GM12892 (cell line): ENCODE results near the gene PTGER3.

Experiments used
- DNase-seq: peaks from one replicate; pipeline ENCODE4 v3.0.0; 2011; ENCODE audit not compliant: insufficient read length
- FAIRE-seq: peaks from 2 replicates; lab custom pipeline; 2011; peaks lifted over from hg19 to GRCh38; lab: Jason Lieb, UNC
- POLR2A ChIP-seq: IDR thresholded peaks from 2 replicates; pipeline ENCODE4 v1.6.1; 2011; ENCODE audit warnings: low read depth, low read length, control low read depth
- POLR2AphosphoS5 ChIP-seq: IDR thresholded peaks from 2 replicates; pipeline ENCODE4 v1.6.1; 2011; ENCODE audit warnings: low read depth, low read length, control low read depth
- TAF1 ChIP-seq: IDR thresholded peaks from 2 replicates; pipeline ENCODE4 v1.6.1; 2011; ENCODE audit warnings: low read depth, mild to moderate bottlenecking, control low read depth, low read length, borderline replicate concordance

Gene PTGER3

DNA sequence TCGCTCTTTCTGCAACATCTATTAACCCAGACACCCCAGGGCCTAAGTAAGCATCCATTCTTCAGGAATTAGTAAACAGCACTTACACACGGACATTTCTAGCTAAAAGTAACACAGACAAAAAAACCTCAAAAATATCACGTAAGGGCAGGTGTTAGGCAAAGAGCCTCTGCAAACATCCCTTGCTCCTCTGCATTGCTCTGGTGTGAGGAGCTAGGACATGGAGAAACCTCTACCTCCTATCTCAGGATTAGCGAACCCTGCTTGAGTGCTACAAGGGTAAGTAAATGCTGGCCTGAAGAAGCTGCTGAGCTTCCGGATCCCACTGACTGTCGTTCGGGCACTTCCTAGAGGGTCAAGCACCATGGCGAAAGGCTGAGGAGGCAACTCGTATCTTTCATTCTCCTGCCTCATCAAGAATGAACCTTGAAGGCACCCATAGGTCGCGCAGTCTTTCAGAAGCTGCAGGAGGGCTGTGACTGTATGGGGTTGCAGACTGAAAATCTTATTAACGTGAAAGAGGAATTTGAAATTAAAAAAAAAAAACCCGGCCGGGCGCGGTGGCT, 2.1 kb downstream of the PTGER3 start:
- no peak for DNase-seq
- no peak for FAIRE-seq
- TF ChIP-seq POLR2A (no peak), TAF1 (no peak), POLR2AphosphoS5 (no peak)

DNA sequence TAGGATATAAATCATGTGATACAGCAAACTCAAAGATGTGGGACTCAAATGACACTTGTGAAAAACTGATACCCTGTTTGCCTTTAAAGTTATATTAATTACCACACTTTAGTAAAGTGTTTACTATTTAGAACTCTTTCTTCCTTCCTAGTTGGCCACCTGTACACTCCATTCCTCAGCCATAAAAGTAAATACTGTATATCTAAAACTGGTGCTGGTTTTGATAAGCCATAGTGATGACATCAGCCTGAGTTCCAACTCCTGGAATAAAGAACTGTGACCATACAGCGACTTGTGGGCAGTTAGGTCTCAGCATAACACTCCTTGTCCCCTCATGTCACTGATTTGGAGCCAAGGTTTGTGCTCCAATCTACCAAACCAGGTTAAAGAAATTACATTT, 2.8 kb downstream of the PTGER3 start:
- TF ChIP-seq TAF1 (no peak), POLR2A (no peak), POLR2AphosphoS5 (no peak)
- FAIRE-seq = no peak
- no peak for DNase-seq

DNA sequence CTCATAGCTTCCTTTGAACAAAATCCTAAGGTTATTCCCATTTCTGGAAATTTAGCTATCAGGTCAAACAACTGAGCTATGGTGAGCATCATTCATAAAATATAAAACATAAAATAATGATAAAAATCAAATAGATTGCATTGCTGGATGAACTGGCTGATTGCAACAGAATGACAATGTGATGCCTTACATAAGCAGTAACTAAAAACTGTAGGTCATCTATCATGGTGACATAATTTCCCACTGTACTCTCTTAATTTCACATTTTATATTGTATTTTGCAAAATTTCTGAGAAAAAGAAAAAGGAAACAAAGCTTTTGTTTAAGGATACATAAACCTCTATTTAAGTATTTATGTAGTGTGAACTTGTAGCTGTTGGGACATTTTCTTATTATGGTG, 4.6 kb downstream of the PTGER3 start:
- DNase-seq = no peak
- TF ChIP-seq TAF1 (no peak), POLR2AphosphoS5 (no peak), POLR2A (no peak)
- FAIRE-seq = no peak

DNA sequence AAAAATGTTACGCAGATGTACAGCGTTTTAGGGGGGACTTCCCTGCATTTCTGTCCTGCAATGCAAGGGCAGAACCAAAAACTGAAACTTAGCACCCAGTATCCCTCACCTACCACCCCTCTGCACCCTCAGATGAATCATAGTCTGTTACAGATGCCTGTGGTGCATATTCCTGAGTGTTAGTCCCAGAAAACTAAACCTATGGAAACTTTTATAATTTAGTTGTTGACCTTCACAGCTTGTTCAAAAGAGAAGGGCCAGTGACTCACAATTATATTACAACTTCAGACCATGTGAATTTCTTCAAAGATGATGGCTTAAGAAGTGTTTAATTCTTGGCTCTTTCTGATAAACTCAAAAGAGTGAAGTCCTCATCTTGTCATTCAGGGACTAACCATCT, 5.8 kb downstream of the PTGER3 start:
- FAIRE-seq (no peak), DNase-seq (no peak)
- TF ChIP-seq TAF1 = no peak
- TF ChIP-seq POLR2A = no peak
- no peak for TF ChIP-seq POLR2AphosphoS5

DNA sequence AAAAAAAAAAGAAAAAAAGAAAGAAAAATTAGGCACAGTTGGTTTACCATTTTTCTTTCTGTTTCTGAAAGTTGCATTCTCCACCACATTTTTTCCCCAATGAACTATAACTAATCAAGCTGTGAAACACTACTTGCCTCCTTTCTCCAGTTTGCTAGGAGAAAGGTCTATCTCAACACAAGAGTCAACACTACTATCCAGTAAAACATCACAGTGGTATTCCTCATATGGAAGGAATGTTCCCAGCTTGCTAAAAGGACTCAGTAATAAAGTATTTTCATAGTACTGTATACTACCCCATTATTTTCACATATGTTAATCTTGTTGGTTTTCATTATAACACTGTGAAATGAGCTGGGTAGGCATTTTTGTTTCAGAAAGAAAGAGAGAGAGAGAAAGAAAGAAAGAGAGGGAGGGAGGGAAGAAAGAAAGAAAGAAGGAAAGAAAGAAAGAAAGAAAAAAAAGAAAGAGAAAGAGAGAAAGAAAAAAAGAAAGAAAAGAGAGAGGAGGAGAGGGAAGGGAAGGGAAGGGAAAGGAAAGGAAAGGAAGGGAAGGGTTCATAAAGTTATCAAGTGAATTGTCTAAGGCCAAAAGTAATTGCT, 7.9 kb downstream of the PTGER3 start:
- DNase-seq (no peak), FAIRE-seq (no peak)

DNA sequence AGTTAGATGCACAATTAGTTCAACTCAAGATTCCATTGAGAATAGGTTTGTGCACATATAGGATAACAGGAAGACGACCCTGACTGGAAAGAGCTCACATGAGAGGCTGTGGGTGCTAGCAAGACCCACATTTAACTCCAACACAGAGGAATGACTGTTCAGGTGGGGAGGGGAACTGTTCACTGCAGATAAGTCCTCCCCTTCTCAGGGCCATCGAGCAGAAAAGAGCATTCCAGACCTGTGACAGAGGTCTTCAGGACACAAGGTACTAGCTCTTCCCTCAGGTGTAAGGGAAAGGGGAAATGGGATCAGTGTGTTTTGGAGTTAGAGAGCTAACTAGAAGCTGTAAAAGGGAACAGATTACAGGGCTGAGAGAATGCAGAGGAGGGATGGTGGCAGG, 8.7 kb downstream of the PTGER3 start:
- no peak for TF ChIP-seq POLR2AphosphoS5
- TF ChIP-seq TAF1 = no peak
- no peak for TF ChIP-seq POLR2A
- FAIRE-seq (no peak), DNase-seq (no peak)

More for the DNA sequence above, 7.9 kb downstream of the PTGER3 start:
- no peak for TF ChIP-seq TAF1

DNA sequence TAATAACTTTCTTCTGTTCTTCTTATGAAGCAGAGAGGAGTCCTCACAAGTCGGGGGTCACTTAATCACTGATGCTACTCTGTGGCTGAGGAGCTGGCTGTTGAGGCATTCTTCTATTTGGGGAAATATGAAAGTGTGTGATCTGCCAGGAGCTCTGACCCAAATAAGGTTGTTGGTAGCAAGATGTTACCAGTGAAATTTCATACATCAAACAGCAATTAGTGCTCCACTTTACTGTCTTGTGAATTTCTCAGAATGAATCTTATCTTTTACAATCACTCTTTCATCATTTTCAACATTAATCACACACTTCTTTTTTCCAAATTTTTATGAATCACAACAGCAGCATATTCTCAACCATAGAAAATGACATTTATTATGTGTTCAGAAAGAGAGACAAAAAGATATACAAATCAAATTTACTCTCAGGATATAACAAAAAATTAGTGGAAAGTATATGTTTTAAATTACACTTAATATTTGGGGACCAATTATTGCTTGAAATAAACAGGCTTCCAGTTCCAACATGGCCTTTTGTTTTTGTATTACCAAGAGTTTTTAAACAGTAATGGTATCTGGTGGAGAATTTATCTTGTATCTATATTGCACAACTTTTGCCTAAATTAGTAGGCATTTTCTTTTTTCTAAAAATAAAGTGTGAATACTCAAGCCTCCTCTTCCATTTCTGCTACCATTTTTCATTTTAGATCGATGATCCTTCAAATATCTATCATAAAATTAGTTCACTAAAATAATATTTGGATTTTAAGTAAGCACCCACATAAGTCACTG, 9.6 kb downstream of the PTGER3 start:
- DNase-seq = no peak
- FAIRE-seq = no peak
- no peak for TF ChIP-seq TAF1

DNA sequence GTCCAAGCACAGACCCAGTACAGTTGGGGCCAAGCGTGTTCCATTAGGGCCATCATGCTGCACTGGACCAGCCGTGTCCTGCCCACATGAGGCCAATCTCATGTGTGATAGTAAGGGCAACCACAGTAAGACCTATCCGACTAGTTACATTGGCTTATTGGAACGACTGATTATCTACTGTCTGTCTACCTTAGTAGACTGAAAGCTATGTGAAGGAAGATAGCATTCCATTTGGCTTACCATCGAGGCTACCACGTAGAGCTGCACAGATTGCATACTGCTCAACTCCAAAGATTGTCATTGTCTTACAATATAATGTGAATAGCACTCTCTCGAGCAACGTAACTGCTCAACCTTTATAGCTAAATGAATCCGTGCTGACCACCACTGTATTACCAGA, 10.6 kb downstream of the PTGER3 start:
- FAIRE-seq (no peak), DNase-seq (no peak)
- TF ChIP-seq POLR2A (no peak), POLR2AphosphoS5 (no peak), TAF1 (no peak)

DNA sequence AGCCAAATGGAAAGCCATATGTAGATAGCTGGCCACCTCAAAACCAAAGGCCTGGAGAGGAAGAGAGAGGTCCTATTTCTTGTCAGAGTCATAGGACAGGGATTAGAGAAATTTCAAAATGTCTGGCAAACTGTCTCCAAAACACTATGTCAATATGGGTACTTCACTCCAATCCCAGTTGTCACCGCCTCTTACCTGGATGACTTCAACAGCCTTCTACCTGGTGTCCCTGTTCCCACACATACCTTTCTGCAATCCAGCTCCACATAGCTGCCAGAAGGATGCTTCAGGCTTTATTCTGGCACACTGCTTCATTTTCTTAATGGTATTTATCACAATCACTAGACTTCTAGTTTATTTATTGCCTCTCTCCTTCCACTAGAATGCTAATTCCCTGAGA, 14.5 kb downstream of the PTGER3 start:
- FAIRE-seq (no peak), DNase-seq (no peak)
- TF ChIP-seq TAF1 (no peak), POLR2A (no peak), POLR2AphosphoS5 (no peak)

DNA sequence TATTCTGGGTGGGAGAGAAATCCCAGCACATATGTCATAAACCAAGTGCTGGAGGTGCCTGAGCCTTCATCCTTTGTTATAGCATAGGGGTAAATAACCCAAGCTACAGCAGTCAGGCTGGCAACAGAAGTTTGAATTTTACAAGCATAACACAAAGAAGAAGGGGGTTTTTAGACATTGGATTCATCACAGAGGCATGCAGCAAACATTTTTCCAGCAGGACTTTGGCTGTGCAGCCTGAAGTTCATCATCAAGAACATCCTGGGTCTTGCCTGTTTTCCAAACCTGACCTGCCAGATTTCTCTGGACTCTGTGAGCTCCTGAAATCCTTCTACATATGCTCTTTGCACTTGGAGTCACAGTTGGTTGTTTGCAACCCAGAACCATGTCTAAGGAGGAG, 16.2 kb downstream of the PTGER3 start:
- DNase-seq = no peak
- TF ChIP-seq TAF1 = no peak
- TF ChIP-seq POLR2AphosphoS5 = no peak
- no peak for TF ChIP-seq POLR2A
- no peak for FAIRE-seq

DNA sequence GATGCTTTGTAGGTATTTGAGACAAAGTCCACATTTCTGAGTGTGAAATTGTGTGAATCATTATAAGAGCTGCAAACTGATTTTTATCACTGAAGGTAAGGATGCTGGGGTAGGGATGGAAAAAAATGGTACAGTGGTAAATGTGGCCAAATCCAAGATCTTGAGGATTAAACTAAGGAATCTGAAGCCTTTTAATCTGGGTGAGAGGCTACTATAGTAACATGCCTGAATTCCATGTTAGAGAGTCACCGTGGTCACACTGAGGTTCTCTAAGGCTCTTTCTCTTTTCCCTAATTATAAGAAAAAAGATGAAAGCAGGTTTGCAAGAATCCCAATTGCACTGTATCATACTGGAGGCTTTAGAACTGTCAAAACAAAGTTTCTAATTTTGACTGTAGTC, 17.6 kb downstream of the PTGER3 start:
- no peak for FAIRE-seq
- no peak for TF ChIP-seq POLR2AphosphoS5
- no peak for TF ChIP-seq POLR2A
- no peak for TF ChIP-seq TAF1
- DNase-seq = no peak

DNA sequence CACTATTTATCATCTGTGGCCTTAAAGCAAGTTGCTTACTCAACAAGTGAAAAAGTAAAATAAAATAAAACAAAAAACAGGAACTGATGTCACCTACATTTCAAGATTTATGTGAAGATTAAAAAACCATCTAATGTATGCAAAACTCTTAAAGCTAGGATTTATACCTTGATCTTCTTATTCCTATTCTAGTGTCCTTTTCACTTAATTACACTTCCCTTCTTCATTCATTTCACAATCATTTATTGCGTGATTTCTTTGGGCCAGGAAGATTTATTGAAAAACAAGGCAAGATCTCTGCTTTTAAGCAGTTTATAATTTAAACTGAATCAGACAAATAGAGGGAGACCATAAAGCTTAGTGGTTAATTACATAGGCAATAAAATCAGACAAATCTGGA, 18.6 kb downstream of the PTGER3 start:
- DNase-seq (no peak), FAIRE-seq (no peak)
- TF ChIP-seq POLR2A = no peak
- no peak for TF ChIP-seq TAF1
- TF ChIP-seq POLR2AphosphoS5 = no peak
